IMR-90 (cell line): ENCODE measurements around the gene ME3. TPM values are rescaled to one million over a fixed set of nuclear protein-coding genes. Genes with fewer than 3 reads are reported as not detected.

Source experiments
- ATAC-seq: fragments of 200-7000 bp; cut with Tn5 transposase; 2 replicates; pipeline ENCODE4 v1.9.1; 2020; ENCODE audit warnings: low read depth, mild to moderate bottlenecking, moderate library complexity
- BruUV-seq: library from RNA; stranded (reverse); fragments of 400-500 nt; replicated peaks from 2 replicates; lab custom pipeline; 2021; lab: Mats Ljungman, UMichigan
- CTCF ChIA-PET: fragments of 300-600 bp; formaldehyde crosslinking; extraction: SDS; loops from one replicate; lab custom pipeline; 2021; ENCODE audit warnings: antibody characterized with exemption; lab: Yijun Ruan, JAX
- POLR2A ChIA-PET: fragments of 300-600 bp; sonication (Branson Sonifier 250); formaldehyde crosslinking; loops from one replicate; lab custom pipeline; 2022; ENCODE audit warnings: antibody characterized with exemption; ENCODE audit not compliant: unreplicated experiment; lab: Charles Lee
- DNase-seq: peaks from one replicate; pipeline ENCODE4 v3.0.0; 2013
- H2AFZ ChIP-seq: replicated peaks from 2 replicates; pipeline ENCODE3; 2013; ENCODE audit warnings: low read length, mild to moderate bottlenecking; ENCODE audit not compliant: poor library complexity
- H2AK5ac ChIP-seq: 2 replicates; pipeline ENCODE4 v1.6.1; 2013; ENCODE audit warnings: low read depth, low read length, inconsistent platforms
- H2AK9ac ChIP-seq: replicated peaks from 2 replicates; pipeline ENCODE3; 2013; ENCODE audit warnings: mild to moderate bottlenecking, low read depth, low read length, moderate library complexity; ENCODE audit not compliant: poor library complexity
- H2BK120ac ChIP-seq: 2 replicates; pipeline ENCODE4 v1.6.1; 2013; ENCODE audit warnings: low read depth, low read length, inconsistent platforms
- H2BK15ac ChIP-seq: 3 replicates; pipeline ENCODE4 v1.6.1; 2013; ENCODE audit warnings: low read depth, low read length, inconsistent platforms
- H2BK20ac ChIP-seq: 2 replicates; pipeline ENCODE4 v1.6.1; 2013; ENCODE audit warnings: low read depth, mild to moderate bottlenecking, inconsistent platforms, low read length, moderate library complexity
- H2BK5ac ChIP-seq: 2 replicates; pipeline ENCODE4 v1.6.1; 2013; ENCODE audit warnings: mild to moderate bottlenecking, low read depth, low read length, inconsistent platforms; ENCODE audit not compliant: poor library complexity, severe bottlenecking
- H3K14ac ChIP-seq: replicated peaks from 2 replicates; pipeline ENCODE4 v1.6.1; 2013; ENCODE audit warnings: low read depth, low read length, inconsistent platforms
- H3K18ac ChIP-seq: 2 replicates; pipeline ENCODE4 v1.6.1; 2013; ENCODE audit warnings: low read depth, low read length, control low read depth
- H3K23ac ChIP-seq: 2 replicates; pipeline ENCODE4 v1.6.1; 2013; ENCODE audit warnings: low read depth, low read length, inconsistent platforms
- H3K27ac ChIP-seq: 2 replicates; pipeline ENCODE4 v1.5.1; 2013; ENCODE audit warnings: mild to moderate bottlenecking, control low read depth, low read length; ENCODE audit not compliant: insufficient read depth
- H3K27me3 ChIP-seq: 2 replicates; pipeline ENCODE4 v1.6.1; 2013; ENCODE audit warnings: low read length; ENCODE audit not compliant: control insufficient read depth, insufficient read depth
- H3K36me3 ChIP-seq: 2 replicates; pipeline ENCODE4 v1.6.1; 2013; ENCODE audit warnings: low read length, mixed read lengths; ENCODE audit not compliant: control insufficient read depth, insufficient read depth
- H3K4ac ChIP-seq: 2 replicates; pipeline ENCODE4 v1.6.1; 2013; ENCODE audit warnings: low read depth, low read length, inconsistent platforms
- H3K4me1 ChIP-seq: 2 replicates; pipeline ENCODE4 v1.6.1; 2013; ENCODE audit warnings: low read length, mixed read lengths; ENCODE audit not compliant: control insufficient read depth, insufficient read depth
- H3K4me2 ChIP-seq: 2 replicates; pipeline ENCODE4 v1.6.1; 2013; ENCODE audit warnings: low read depth, mild to moderate bottlenecking, control low read depth, low read length, moderate library complexity
- H3K4me3 ChIP-seq: 2 replicates; pipeline ENCODE4 v1.5.1; 2013; ENCODE audit warnings: low read depth, mild to moderate bottlenecking, control low read depth, low read length, moderate library complexity; ENCODE audit not compliant: insufficient read depth
- H3K56ac ChIP-seq: 2 replicates; pipeline ENCODE4 v1.6.1; 2013; ENCODE audit warnings: low read length, inconsistent platforms; ENCODE audit not compliant: insufficient read depth; ENCODE audit errors: extremely low read depth
- H3K79me1 ChIP-seq, 2 experiments: 2 replicates each; pipeline ENCODE4 v1.6.1; 2013; ENCODE audit warnings: low read length in 2 of 2, inconsistent platforms in 1 of 2, low read depth in 1 of 2
- H3K9ac ChIP-seq: 2 replicates; pipeline ENCODE4 v1.6.1; 2013; ENCODE audit warnings: low read depth, low read length, control low read depth
- H3K9me1 ChIP-seq: 2 replicates; pipeline ENCODE4 v1.6.1; 2013; ENCODE audit warnings: low read length, inconsistent platforms; ENCODE audit not compliant: insufficient read depth
- H3K9me3 ChIP-seq: 2 replicates; pipeline ENCODE4 v1.6.1; 2013; ENCODE audit warnings: low read length; ENCODE audit not compliant: control insufficient read depth, insufficient read depth
- H4K20me1 ChIP-seq: 2 replicates; pipeline ENCODE4 v1.6.1; 2013; ENCODE audit warnings: low read length, inconsistent platforms; ENCODE audit not compliant: insufficient read depth
- H4K5ac ChIP-seq: 2 replicates; pipeline ENCODE4 v1.6.1; 2013; ENCODE audit warnings: mild to moderate bottlenecking, low read depth, low read length, control low read depth
- H4K8ac ChIP-seq, 2 experiments: 2 replicates each; pipeline ENCODE4 v1.6.1; 2013; ENCODE audit warnings: low read depth in 2 of 2, low read length in 2 of 2, control low read depth in 1 of 2, inconsistent platforms in 1 of 2
- H4K91ac ChIP-seq: 2 replicates; pipeline ENCODE4 v1.6.1; 2013; ENCODE audit warnings: low read depth, low read length, inconsistent platforms; ENCODE audit not compliant: insufficient read depth
- BHLHE40 ChIP-seq: fragments of 150-350 bp; IDR thresholded peaks from 2 replicates; pipeline ENCODE4 v1.6.1; 2016; ENCODE audit warnings: mild to moderate bottlenecking, low read depth, low read length
- CEBPB ChIP-seq: IDR thresholded peaks from 2 replicates; pipeline ENCODE4 v1.6.1; 2012; ENCODE audit warnings: low read depth, low read length, improper control_type of control experiment
- CHD1 ChIP-seq: IDR thresholded peaks from 2 replicates; pipeline ENCODE4 v1.6.1; 2012; ENCODE audit warnings: low read depth, low read length, improper control_type of control experiment
- CTCF ChIP-seq: conservative IDR thresholded peaks from 2 replicates; pipeline ENCODE4 v1.5.1; 2012; ENCODE audit warnings: mild to moderate bottlenecking, low read depth, low read length, improper control_type of control experiment
- FOS ChIP-seq: fragments of 150-350 bp; IDR thresholded peaks from 2 replicates; pipeline ENCODE4 v1.6.1; 2016; ENCODE audit warnings: low read depth, low read length
- MAFK ChIP-seq: IDR thresholded peaks from 2 replicates; pipeline ENCODE4 v1.6.1; 2012; ENCODE audit warnings: low read depth, low read length, improper control_type of control experiment
- MXI1 ChIP-seq: IDR thresholded peaks from 2 replicates; pipeline ENCODE4 v1.6.1; 2012; ENCODE audit warnings: low read depth, mild to moderate bottlenecking, low read length, moderate library complexity, borderline replicate concordance
- NFE2L2 ChIP-seq: fragments of 150-350 bp; IDR thresholded peaks from 2 replicates; pipeline ENCODE4 v1.6.1; 2016; ENCODE audit warnings: low read depth, mild to moderate bottlenecking, low read length
- POLR2A ChIP-seq: IDR thresholded peaks from 2 replicates; pipeline ENCODE4 v1.6.1; 2012; ENCODE audit warnings: mild to moderate bottlenecking, low read depth, low read length
- RAD21 ChIP-seq: IDR thresholded peaks from 2 replicates; pipeline ENCODE4 v1.6.1; 2012; ENCODE audit warnings: low read length, improper control_type of control experiment
- RCOR1 ChIP-seq: IDR thresholded peaks from 2 replicates; pipeline ENCODE4 v1.6.1; 2012; ENCODE audit warnings: mild to moderate bottlenecking, low read length, improper control_type of control experiment; ENCODE audit not compliant: insufficient replicate concordance
- RFX5 ChIP-seq: IDR thresholded peaks from 2 replicates; pipeline ENCODE4 v1.8.0; 2012; ENCODE audit warnings: low read depth, mild to moderate bottlenecking, low read length, moderate library complexity
- SMC3 ChIP-seq: fragments of 150-350 bp; IDR thresholded peaks from 2 replicates; pipeline ENCODE4 v1.6.1; 2016; ENCODE audit warnings: low read depth, mild to moderate bottlenecking, antibody characterized with exemption, low read length, moderate library complexity
- USF2 ChIP-seq: fragments of 150-350 bp; IDR thresholded peaks from 2 replicates; pipeline ENCODE4 v1.6.1; 2017; ENCODE audit warnings: mild to moderate bottlenecking, antibody characterized with exemption, low read length, low read depth
- WGBS, 2 experiments: methylation state at CpG; one replicate each; pipeline versions ENCODE4 v1.1.5 to v1.1.7; 2013; ENCODE audit warnings: missing lambda C conversion rate in 2 of 2; ENCODE audit not compliant: insufficient read length in 1 of 2; ENCODE audit errors: extremely low coverage in 2 of 2; 5-methylcytosine and 5-hydroxymethylcytosine counted together
- dilution Hi-C: fragments of 300-500 bp; cut with HindIII; formaldehyde crosslinking; loops from one replicate; pipeline ENCODE4 v1.14.3; 2018; ENCODE audit warnings: low sequenced_read_pairs; ENCODE audit not compliant: unreplicated experiment
- in situ Hi-C: fragments of 300-500 bp; cut with MboI; formaldehyde crosslinking; loops from 3 replicates; pipeline ENCODE4 v1.14.3; 2019; ENCODE audit warnings: low sequenced_read_pairs, inconsistent platforms, mixed read lengths
- intact Hi-C: fragments of 100-400 bp; cut with micrococcal nuclease; formaldehyde crosslinking; loops from 2 replicates; pipeline ENCODE4 v1.10.0; 2022
- polyA plus RNA-seq, 3 experiments: library from polyadenylated mRNA; depleted of rRNA; stranded (reverse); fragments of >200 nt; gene quantifications; 2 replicates each; pipeline ENCODE4 v1.2.3, GENCODE V29; 2012; ENCODE audit warnings: low replicate concordance in 1 of 3
- total RNA-seq: library from RNA; depleted of rRNA; stranded (reverse); fragments of >200 nt; gene quantifications from 2 replicates; pipeline ENCODE4 v1.2.3, GENCODE V29; 2012
- TF ChIP-seq, protein P1 (sequence below): fragments of 150-350 bp; IDR thresholded peaks from 2 replicates; pipeline ENCODE4 v1.6.1; 2016; ENCODE audit warnings: low read depth, mild to moderate bottlenecking, low read length, moderate library complexity, borderline replicate concordance

ME3 gene
- total and polyA plus RNA-seq, 2 of the 4 experiments (the other 2 are of a cell fraction) = 7.8 to 9.0 TPM

DNA sequence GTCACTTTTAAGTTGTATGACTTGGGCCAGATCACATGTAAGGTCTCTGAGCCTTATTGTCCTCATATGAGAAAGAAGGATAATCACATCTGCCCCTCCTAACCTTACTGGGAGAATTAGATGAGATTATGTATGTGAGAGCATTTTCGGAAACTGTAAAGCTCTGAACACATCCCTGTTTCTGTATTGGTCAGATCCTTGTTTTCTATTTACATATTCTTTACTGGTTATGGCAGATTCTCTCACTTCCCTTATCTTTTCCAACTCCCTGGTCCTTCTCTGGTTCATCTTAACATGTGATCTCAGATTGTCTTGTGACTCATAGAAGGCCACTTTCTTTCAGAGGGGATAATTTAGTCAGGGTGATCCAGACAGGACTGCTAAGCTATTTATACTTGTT, 255.9 kb downstream of the ME3 start:
- ChIA-PET CTCF (interaction anchor here (0.6 to 0.9 kb wide), 2 partner anchors 17 to 55 kb away, joined by 3 to 4 read pairs; no protein-coding TSS in a partner anchor), POLR2A (no interaction called here)
- Histone ChIP-seq H4K5ac (no peak overlapping the region), H2AFZ (no peak overlapping the region), H3K4me1 (peaks cover 4% of the 10 kb centered on the region), H2AK9ac (no peak overlapping the region), H3K4me3 (no peak overlapping the region), H2BK15ac (no peak overlapping the region), H3K36me3 (no peaks in the 10 kb centered on the region), H2AK5ac (no peak overlapping the region), H3K4ac (no peak overlapping the region), H3K14ac (no peak overlapping the region), H3K9ac (no peak overlapping the region), H3K9me1 (no peaks in the 10 kb centered on the region; the same call in 1 of the 2 replicates), H3K27ac (no peak overlapping the region), H3K4me2 (no peak overlapping the region), H3K9me3 (no peaks in the 10 kb centered on the region), H3K23ac (no peak overlapping the region), H3K79me1 (no peaks in the 10 kb centered on the region), H3K27me3 (no peaks in the 10 kb centered on the region), H2BK5ac (no peak overlapping the region), H2BK20ac (no peak overlapping the region), H4K8ac (no peak overlapping the region), H4K20me1 (no peaks in the 10 kb centered on the region), H3K18ac (no peak overlapping the region), H2BK120ac (no peak overlapping the region), H3K56ac (no peak overlapping the region), H4K91ac (no peak overlapping the region)
- no CpG with 5 or more reads among the region's 1 CpG for WGBS, 2 experiments
- peak; percentile 74 for ATAC-seq
- no TSS peak for BruUV-seq
- intact Hi-C loops = no loop called here
- TF ChIP-seq RCOR1 (no peak), POLR2A (no peak), BHLHE40 (no peak), CHD1 (no peak), NFE2L2 (no peak), USF2 (no peak), FOS (no peak), MXI1 (no peak), RFX5 (no peak), CEBPB (no peak), CTCF (no peak), RAD21 (no peak), SMC3 (no peak), MAFK (no peak)
- TF ChIP-seq, protein P1, sequence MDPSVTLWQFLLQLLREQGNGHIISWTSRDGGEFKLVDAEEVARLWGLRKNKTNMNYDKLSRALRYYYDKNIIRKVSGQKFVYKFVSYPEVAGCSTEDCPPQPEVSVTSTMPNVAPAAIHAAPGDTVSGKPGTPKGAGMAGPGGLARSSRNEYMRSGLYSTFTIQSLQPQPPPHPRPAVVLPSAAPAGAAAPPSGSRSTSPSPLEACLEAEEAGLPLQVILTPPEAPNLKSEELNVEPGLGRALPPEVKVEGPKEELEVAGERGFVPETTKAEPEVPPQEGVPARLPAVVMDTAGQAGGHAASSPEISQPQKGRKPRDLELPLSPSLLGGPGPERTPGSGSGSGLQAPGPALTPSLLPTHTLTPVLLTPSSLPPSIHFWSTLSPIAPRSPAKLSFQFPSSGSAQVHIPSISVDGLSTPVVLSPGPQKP = no peak
- peak; percentile 60 for DNase-seq
- dilution Hi-C loops = no loop called here
- in situ Hi-C loops = loop anchor here (5.0 kb wide), 1 partner anchor 54 kb away; no protein-coding TSS in a partner anchor
